Tibial nerve (tissue), 4 donors: ENCODE results near the gene NF2.

ENCODE experiments used
- CTCF ChIP-seq, 5 experiments: fragments of 200-600 bp in 3 of 5; fragments of 450-650 bp in 2 of 5; sonication (generic) in 3 of 5; IDR thresholded peaks; one replicate each; pipeline ENCODE4 v1.5.1; 2016 to 2019; ENCODE audit warnings: antibody characterized with exemption in 5 of 5, mild to moderate bottlenecking in 3 of 5, moderate library complexity in 2 of 5
- EP300 ChIP-seq, 2 donors: sonication (generic); formaldehyde crosslinking; IDR thresholded peaks; one replicate each; pipeline ENCODE4 v1.6.1; 2017; ENCODE audit warnings: antibody characterized with exemption in 2 of 2, mild to moderate bottlenecking in 1 of 2

DNA sequence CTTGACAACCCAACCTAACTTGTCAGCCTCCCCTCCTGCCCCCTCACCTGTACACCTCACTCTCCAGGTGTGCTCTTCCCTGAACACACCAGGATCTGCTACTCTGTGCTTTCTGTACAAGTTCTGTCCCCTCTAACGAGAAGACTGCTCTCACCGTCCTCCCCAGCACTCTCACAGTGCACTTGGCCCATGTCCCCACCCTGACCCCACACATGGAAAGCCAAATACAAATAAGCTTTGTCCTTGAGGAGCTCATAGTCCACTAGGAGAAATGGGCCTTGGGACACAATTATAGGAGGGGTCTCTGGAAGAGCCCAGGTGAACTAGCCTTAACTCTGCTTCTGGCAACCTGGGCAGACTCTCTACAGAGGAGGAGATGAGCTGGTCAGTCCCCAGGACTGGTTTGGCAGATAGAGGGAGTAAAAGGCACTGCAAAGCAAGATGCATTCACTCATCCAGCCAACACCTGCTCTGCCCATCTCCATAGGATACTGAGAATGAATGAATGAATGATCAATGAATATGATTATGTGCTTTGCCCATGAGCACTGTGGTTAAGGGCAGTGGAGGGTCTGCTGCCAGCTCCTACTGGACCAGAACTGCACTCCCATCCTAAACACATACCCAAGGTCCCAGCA is 32.4 kb upstream of the NF2 start:
- TF ChIP-seq CTCF (IDR thresholded peaks at IDR 0.05) (no peak), EP300 (IDR thresholded peaks at IDR 0.05) (no peak)
